Heart left ventricle (tissue), 13 donors: ENCODE results near the gene PHKA2.

ENCODE experiments used
- POLR2A ChIP-seq, 2 donors: fragments of 450-650 bp; IDR thresholded peaks; one replicate each; pipeline ENCODE4 v1.6.1; 2017; ENCODE audit warnings: antibody characterized with exemption in 2 of 2, mild to moderate bottlenecking in 2 of 2, moderate library complexity in 2 of 2
- TF ChIP-seq, protein P1 (sequence below), 12 donors: fragments of 200-600 bp; sonication (generic) in 4 of 12; IDR thresholded peaks; one replicate each; pipeline versions ENCODE4 v1.5.0 to v1.8.0; 2018 to 2022; ENCODE audit warnings: antibody characterized with exemption in 12 of 12, mild to moderate bottlenecking in 5 of 12
- donor health status: ischemic (EF 13 %, LVEDD 7.1; RV severe dilation, severe dysfunction).
- donor health status: DM: no; HTN: yes; CAD: no.
- donor health status: DM: no; HTN: no; CAD: no.
- donor health status: ischemic (EF 25% LVEDD 6.9; RV normal size, moderate dysfunction).
- donor health status: ischemic (EF 25% LVEDD 5.7; RV mildly dilated, moderate dysfunction).
- donor health status: ischemic (EF 35%, LVEDD 5.7; RV mildly dilated, moderate dysfunction).
- donor health status: nonischemic (EF 11% LVEDD 7.7; RV severe dilation, severe dysfunction).
- donor health status: DM: yes; HTN: yes; CAD: no.
- donor health status: PGD.
- donor health status: ischemic (EF 29% LVEDD 5.4; RV normal size, mild dysfunction).
- donor health status: nonischemic (EF 23%, LVEDD 6.1; RV moderate dilation, normal function).

DNA sequence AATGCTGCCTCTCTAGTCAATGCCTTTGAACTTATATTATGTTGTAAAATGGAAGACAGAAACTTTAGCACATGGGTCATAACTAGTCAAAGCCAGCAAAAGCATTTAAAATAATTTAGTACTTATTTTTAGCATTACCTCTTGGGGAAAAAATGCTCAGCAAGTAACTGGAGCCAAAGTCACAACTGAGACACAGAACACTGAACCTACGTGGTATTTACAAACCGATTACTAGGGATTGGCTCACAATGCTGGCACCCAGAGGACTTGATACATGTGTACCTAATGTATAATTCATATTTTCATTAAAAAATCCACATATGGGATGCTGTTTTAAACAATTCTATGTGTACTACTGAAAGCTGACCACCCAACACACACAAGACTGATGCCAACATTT lies 38.4 kb downstream of the PHKA2 start:
- TF ChIP-seq, protein P1, sequence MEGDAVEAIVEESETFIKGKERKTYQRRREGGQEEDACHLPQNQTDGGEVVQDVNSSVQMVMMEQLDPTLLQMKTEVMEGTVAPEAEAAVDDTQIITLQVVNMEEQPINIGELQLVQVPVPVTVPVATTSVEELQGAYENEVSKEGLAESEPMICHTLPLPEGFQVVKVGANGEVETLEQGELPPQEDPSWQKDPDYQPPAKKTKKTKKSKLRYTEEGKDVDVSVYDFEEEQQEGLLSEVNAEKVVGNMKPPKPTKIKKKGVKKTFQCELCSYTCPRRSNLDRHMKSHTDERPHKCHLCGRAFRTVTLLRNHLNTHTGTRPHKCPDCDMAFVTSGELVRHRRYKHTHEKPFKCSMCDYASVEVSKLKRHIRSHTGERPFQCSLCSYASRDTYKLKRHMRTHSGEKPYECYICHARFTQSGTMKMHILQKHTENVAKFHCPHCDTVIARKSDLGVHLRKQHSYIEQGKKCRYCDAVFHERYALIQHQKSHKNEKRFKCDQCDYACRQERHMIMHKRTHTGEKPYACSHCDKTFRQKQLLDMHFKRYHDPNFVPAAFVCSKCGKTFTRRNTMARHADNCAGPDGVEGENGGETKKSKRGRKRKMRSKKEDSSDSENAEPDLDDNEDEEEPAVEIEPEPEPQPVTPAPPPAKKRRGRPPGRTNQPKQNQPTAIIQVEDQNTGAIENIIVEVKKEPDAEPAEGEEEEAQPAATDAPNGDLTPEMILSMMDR (IDR thresholded peaks at IDR 0.05) = no peak
- no peak for TF ChIP-seq POLR2A (IDR thresholded peaks at IDR 0.05)
